DOHH2 (cell line): ENCODE results near the gene TET1.

ENCODE experiments used
- EZH2phosphoT487 ChIP-seq: fragments of 200-600 bp; sonication (generic); IDR thresholded peaks from 2 replicates; pipeline ENCODE4 v1.6.1; 2017; ENCODE audit warnings: borderline replicate concordance, mild to moderate bottlenecking, antibody characterized with exemption, low read length, moderate library complexity, mixed read lengths
- TF ChIP-seq, protein P1 (sequence below): fragments of 200-600 bp; sonication (generic); IDR thresholded peaks from one replicate; pipeline ENCODE4 v1.5.1; 2014; ENCODE audit warnings: antibody characterized with exemption, mild to moderate bottlenecking, low read depth, low read length; ENCODE audit not compliant: poor library complexity, severe bottlenecking

- TF ChIP-seq, protein P1, sequence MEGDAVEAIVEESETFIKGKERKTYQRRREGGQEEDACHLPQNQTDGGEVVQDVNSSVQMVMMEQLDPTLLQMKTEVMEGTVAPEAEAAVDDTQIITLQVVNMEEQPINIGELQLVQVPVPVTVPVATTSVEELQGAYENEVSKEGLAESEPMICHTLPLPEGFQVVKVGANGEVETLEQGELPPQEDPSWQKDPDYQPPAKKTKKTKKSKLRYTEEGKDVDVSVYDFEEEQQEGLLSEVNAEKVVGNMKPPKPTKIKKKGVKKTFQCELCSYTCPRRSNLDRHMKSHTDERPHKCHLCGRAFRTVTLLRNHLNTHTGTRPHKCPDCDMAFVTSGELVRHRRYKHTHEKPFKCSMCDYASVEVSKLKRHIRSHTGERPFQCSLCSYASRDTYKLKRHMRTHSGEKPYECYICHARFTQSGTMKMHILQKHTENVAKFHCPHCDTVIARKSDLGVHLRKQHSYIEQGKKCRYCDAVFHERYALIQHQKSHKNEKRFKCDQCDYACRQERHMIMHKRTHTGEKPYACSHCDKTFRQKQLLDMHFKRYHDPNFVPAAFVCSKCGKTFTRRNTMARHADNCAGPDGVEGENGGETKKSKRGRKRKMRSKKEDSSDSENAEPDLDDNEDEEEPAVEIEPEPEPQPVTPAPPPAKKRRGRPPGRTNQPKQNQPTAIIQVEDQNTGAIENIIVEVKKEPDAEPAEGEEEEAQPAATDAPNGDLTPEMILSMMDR = no peak
- TF ChIP-seq EZH2phosphoT487 = no peak
Measured at GRCh38 chr10:68633816-68634466, 73.8 kb downstream of the TET1 start.
